Stomach (tissue), 4 donors: ENCODE results near the gene NOCT.

Experiments
- POLR2A ChIP-seq, 4 donors: fragments of 450-650 bp; IDR thresholded peaks; one replicate each; pipeline ENCODE4 v1.6.1; 2016; ENCODE audit warnings: antibody characterized with exemption in 4 of 4, control low read depth in 2 of 4, mild to moderate bottlenecking in 1 of 4, moderate library complexity in 1 of 4
- TF ChIP-seq, protein P1 (sequence below), 7 experiments: fragments of 450-650 bp in 4 of 7; fragments of 200-600 bp in 3 of 7; sonication (generic) in 3 of 7; IDR thresholded peaks; one replicate each; pipeline ENCODE4 v1.5.1; 2016 to 2019; ENCODE audit warnings: antibody characterized with exemption in 7 of 7, control low read depth in 2 of 7, mild to moderate bottlenecking in 1 of 7

DNA sequence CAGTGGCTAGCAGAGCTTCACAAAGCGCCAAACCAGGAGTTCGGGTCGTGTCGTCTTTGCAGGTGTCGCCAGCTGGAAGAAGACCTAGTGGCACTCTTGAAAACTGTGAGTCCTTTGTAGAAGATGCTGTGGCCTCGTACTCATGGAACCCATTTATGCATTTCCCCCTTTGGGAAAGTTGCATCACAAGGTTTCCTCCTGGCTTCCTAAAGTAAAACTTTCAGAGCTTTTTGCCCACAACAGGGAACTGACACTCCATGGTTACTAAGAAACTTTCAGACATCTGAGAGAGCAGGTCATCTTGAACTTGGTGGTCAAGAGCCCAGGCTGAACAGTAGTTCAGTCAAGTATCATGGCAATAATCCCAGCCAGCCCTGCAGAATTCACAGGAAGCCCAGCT is 15.9 kb upstream of the NOCT start:
- TF ChIP-seq, protein P1, sequence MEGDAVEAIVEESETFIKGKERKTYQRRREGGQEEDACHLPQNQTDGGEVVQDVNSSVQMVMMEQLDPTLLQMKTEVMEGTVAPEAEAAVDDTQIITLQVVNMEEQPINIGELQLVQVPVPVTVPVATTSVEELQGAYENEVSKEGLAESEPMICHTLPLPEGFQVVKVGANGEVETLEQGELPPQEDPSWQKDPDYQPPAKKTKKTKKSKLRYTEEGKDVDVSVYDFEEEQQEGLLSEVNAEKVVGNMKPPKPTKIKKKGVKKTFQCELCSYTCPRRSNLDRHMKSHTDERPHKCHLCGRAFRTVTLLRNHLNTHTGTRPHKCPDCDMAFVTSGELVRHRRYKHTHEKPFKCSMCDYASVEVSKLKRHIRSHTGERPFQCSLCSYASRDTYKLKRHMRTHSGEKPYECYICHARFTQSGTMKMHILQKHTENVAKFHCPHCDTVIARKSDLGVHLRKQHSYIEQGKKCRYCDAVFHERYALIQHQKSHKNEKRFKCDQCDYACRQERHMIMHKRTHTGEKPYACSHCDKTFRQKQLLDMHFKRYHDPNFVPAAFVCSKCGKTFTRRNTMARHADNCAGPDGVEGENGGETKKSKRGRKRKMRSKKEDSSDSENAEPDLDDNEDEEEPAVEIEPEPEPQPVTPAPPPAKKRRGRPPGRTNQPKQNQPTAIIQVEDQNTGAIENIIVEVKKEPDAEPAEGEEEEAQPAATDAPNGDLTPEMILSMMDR (IDR thresholded peaks at IDR 0.05) = no peak
- TF ChIP-seq POLR2A (IDR thresholded peaks at IDR 0.05) = no peak
